ENCODE results near the gene GPR151.

DNA sequence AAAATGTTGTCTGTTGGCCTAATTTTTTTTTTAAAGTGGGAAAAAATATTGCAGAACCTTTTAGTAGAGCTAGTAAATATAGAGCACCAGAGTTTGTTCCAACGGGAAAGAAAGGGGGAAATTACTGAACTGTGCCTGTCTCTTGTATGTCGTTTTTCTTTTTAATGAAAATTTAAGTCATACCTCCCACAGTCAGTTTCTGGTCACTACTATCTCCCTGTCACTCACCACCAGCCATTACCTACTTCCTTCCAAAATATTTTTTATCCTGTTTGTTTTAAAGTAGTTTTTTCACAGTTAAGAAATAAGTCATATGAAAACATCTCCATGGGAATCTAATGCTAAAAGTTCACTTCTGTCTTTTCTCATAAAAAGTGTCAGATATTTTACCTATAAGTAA, 21.3 kb downstream of the GPR151 start:
- TF ChIP-seq, protein P1, sequence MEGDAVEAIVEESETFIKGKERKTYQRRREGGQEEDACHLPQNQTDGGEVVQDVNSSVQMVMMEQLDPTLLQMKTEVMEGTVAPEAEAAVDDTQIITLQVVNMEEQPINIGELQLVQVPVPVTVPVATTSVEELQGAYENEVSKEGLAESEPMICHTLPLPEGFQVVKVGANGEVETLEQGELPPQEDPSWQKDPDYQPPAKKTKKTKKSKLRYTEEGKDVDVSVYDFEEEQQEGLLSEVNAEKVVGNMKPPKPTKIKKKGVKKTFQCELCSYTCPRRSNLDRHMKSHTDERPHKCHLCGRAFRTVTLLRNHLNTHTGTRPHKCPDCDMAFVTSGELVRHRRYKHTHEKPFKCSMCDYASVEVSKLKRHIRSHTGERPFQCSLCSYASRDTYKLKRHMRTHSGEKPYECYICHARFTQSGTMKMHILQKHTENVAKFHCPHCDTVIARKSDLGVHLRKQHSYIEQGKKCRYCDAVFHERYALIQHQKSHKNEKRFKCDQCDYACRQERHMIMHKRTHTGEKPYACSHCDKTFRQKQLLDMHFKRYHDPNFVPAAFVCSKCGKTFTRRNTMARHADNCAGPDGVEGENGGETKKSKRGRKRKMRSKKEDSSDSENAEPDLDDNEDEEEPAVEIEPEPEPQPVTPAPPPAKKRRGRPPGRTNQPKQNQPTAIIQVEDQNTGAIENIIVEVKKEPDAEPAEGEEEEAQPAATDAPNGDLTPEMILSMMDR (conservative IDR thresholded peaks at IDR 0.05; ENCODE audit: low read depth, low read length) = no peak
- TF ChIP-seq EZH2phosphoT487 (IDR thresholded peaks at IDR 0.05; ENCODE audit: borderline replicate concordance, low read length) = no peak
- TF ChIP-seq EZH2 (IDR thresholded peaks at IDR 0.05; ENCODE audit: low read length, unreplicated experiment) = no peak

All from PC-3 (cell line).